Measurements from ENCODE around the gene ARHGEF4.

Gene ARHGEF4

GRCh38 chr2:131046028-131046917 lies 209.6 kb downstream of the ARHGEF4 start:
- Histone ChIP-seq H3K27ac (ENCODE audit: low read length) (no peak overlapping the region), H3K79me2 (ENCODE audit: low read length) (peaks cover 7% of the 10 kb centered on the region), H3K4me2 (ENCODE audit: low read depth, low read length) (no peak overlapping the region), H3K9me2 (replicated peaks; ENCODE audit: insufficient read depth, low read length) (no peaks in the 10 kb centered on the region), H4K20me1 (ENCODE audit: insufficient read depth, low read length) (no peaks in the 10 kb centered on the region), H3F3A (ENCODE audit: insufficient read depth, low read length) (no peaks in the 10 kb centered on the region), H3K9ac (ENCODE audit: low read length) (no peak overlapping the region), H2AFZ (ENCODE audit: low read length) (no peak overlapping the region), H3K4me1 (ENCODE audit: low read length) (no peaks in the 10 kb centered on the region), H3K9me3 (replicated peaks; ENCODE audit: insufficient read depth, low read length) (no peaks in the 10 kb centered on the region), H3K27me3 (replicated peaks; ENCODE audit: insufficient read depth, low read length) (no peaks in the 10 kb centered on the region), H3K4me3 (ENCODE audit: low read length) (no peak overlapping the region), H3K36me3 (replicated peaks; ENCODE audit: insufficient read depth, low read length) (0 out of 2 replicates have a peak, but pooled peaks cover under 1% of the 10 kb centered on the region)
- DNase-seq, result no peak
- TF ChIP-seq EZH2 (optimal IDR thresholded peaks at IDR 0.05; ENCODE audit: low read depth, low read length), result no peak
- no peak for TF ChIP-seq CTCF (IDR thresholded peaks at IDR 0.05; ENCODE audit: low read length)

- Histone ChIP-seq H4K20me1 (ENCODE audit: insufficient read depth, low read length) (no peaks in the 10 kb centered on the region), H3K36me3 (replicated peaks; ENCODE audit: insufficient read depth, low read length) (0 out of 2 replicates have a peak, but pooled peaks cover 3% of the 10 kb centered on the region), H3K79me2 (ENCODE audit: low read length) (peaks cover 11% of the 10 kb centered on the region)
Measured at GRCh38 chr2:131046918-131047652, 210.4 kb downstream of the ARHGEF4 start.

GRCh38 chr2:131047920-131048560 lies 211.3 kb downstream of the ARHGEF4 start:
- no peaks in the 10 kb centered on the region for H3F3A ChIP-seq (ENCODE audit: insufficient read depth, low read length)
- no peaks in the 10 kb centered on the region for H4K20me1 ChIP-seq (ENCODE audit: insufficient read depth, low read length)
- H3K9me2 ChIP-seq (replicated peaks; ENCODE audit: insufficient read depth, low read length), result no peaks in the 10 kb centered on the region
- no peak overlapping the region for H3K27ac ChIP-seq (ENCODE audit: low read length)
- no peak for DNase-seq
- peaks cover 20% of the 10 kb centered on the region for H3K79me2 ChIP-seq (ENCODE audit: low read length)
- no peak overlapping the region for H3K4me3 ChIP-seq (ENCODE audit: low read length)
- no peaks in the 10 kb centered on the region for H3K9me3 ChIP-seq (replicated peaks; ENCODE audit: insufficient read depth, low read length)
- H3K4me1 ChIP-seq (ENCODE audit: low read length), result no peaks in the 10 kb centered on the region
- H3K27me3 ChIP-seq (replicated peaks; ENCODE audit: insufficient read depth, low read length), result no peaks in the 10 kb centered on the region
- no peak overlapping the region for H3K4me2 ChIP-seq (ENCODE audit: low read depth, low read length)
- H2AFZ ChIP-seq (ENCODE audit: low read length), result no peak overlapping the region
- H3K9ac ChIP-seq (ENCODE audit: low read length), result no peak overlapping the region
- 0 out of 2 replicates have a peak, but pooled peaks cover 3% of the 10 kb centered on the region for H3K36me3 ChIP-seq (replicated peaks; ENCODE audit: insufficient read depth, low read length)
- TF ChIP-seq EZH2 (optimal IDR thresholded peaks at IDR 0.05; ENCODE audit: low read depth, low read length), result no peak
- TF ChIP-seq CTCF (IDR thresholded peaks at IDR 0.05; ENCODE audit: low read length), result no peak
- no peak for TF ChIP-seq EZH2phosphoT487 (IDR thresholded peaks at IDR 0.05; ENCODE audit: low read length)

More at GRCh38 chr2:131046918-131047652, 210.4 kb downstream of the ARHGEF4 start:
- H3K4me3 ChIP-seq (ENCODE audit: low read length), result no peak overlapping the region
- H3K9ac ChIP-seq (ENCODE audit: low read length), result no peak overlapping the region
- TF ChIP-seq EZH2phosphoT487 (IDR thresholded peaks at IDR 0.05; ENCODE audit: low read length), result no peak
- no peak for TF ChIP-seq CTCF (IDR thresholded peaks at IDR 0.05; ENCODE audit: low read length)
- TF ChIP-seq EZH2 (optimal IDR thresholded peaks at IDR 0.05; ENCODE audit: low read depth, low read length), result no peak
- H3K9me2 ChIP-seq (replicated peaks; ENCODE audit: insufficient read depth, low read length), result no peaks in the 10 kb centered on the region
- no peak overlapping the region for H2AFZ ChIP-seq (ENCODE audit: low read length)
- DNase-seq, result no peak
- H3K27me3 ChIP-seq (replicated peaks; ENCODE audit: insufficient read depth, low read length), result no peaks in the 10 kb centered on the region
- no peaks in the 10 kb centered on the region for H3K9me3 ChIP-seq (replicated peaks; ENCODE audit: insufficient read depth, low read length)
- H3K4me2 ChIP-seq (ENCODE audit: low read depth, low read length), result no peak overlapping the region
- H3K27ac ChIP-seq (ENCODE audit: low read length), result no peak overlapping the region
- no peaks in the 10 kb centered on the region for H3F3A ChIP-seq (ENCODE audit: insufficient read depth, low read length)
- H3K4me1 ChIP-seq (ENCODE audit: low read length), result no peaks in the 10 kb centered on the region
